ENCODE measurements around the gene ERO1A. TPM values are rescaled to one million over a fixed set of nuclear protein-coding genes. Genes with fewer than 3 reads are reported as not detected.

ERO1A gene
- total and polyA plus RNA-seq, 2 donors (not counting 1 experiment from before 2014, with no cell fraction given) = 34.5 to 64.9 TPM

GRCh38 chr14:52641745-52642144 lies 53.6 kb downstream of the ERO1A start:
- no peak for DNase-seq (ENCODE audit: low read depth in 2 of 2)
- no peaks in the 10 kb centered on the region for H3K79me2 ChIP-seq (ENCODE audit: control insufficient read depth, insufficient read depth, low read length)
- no peaks in the 10 kb centered on the region for H3K4me1 ChIP-seq (ENCODE audit: control insufficient read depth, extremely low read depth, insufficient read depth, low read length)
- H3K27ac ChIP-seq (ENCODE audit: insufficient read depth, low read length) = no peak overlapping the region
- H3K4me3 ChIP-seq (replicated peaks in 1 of 4; ENCODE audit: control extremely low read depth in 1 of 4, insufficient read depth in 1 of 4, low read depth in 3 of 4, low read length in 4 of 4) = no peak overlapping the region
- H3K9ac ChIP-seq (ENCODE audit: insufficient read depth, low read length) = no peak overlapping the region
- peaks cover 2% of the 10 kb centered on the region for H3K36me3 ChIP-seq (ENCODE audit: control insufficient read depth, insufficient read depth, low read length)
- H3K4me2 ChIP-seq (ENCODE audit: extremely low read depth, insufficient read depth, low read length) = no peak overlapping the region
- H3K9me3 ChIP-seq (ENCODE audit: control insufficient read depth, insufficient read depth, low read depth, low read length) = no peaks in the 10 kb centered on the region
- H2AFZ ChIP-seq (ENCODE audit: low read length) = no peak overlapping the region
- TF ChIP-seq EZH2 (IDR thresholded peaks at IDR 0.05; ENCODE audit: low read length, missing control alignments) = no peak
- TF ChIP-seq, protein P1, sequence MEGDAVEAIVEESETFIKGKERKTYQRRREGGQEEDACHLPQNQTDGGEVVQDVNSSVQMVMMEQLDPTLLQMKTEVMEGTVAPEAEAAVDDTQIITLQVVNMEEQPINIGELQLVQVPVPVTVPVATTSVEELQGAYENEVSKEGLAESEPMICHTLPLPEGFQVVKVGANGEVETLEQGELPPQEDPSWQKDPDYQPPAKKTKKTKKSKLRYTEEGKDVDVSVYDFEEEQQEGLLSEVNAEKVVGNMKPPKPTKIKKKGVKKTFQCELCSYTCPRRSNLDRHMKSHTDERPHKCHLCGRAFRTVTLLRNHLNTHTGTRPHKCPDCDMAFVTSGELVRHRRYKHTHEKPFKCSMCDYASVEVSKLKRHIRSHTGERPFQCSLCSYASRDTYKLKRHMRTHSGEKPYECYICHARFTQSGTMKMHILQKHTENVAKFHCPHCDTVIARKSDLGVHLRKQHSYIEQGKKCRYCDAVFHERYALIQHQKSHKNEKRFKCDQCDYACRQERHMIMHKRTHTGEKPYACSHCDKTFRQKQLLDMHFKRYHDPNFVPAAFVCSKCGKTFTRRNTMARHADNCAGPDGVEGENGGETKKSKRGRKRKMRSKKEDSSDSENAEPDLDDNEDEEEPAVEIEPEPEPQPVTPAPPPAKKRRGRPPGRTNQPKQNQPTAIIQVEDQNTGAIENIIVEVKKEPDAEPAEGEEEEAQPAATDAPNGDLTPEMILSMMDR (conservative IDR thresholded peaks at IDR 0.05 in 1 of 2, IDR thresholded peaks at IDR 0.05 in 1 of 2; ENCODE audit: low read depth in 1 of 2, low read length in 2 of 2) = no peak
- H3K27me3 ChIP-seq (ENCODE audit: control insufficient read depth, insufficient read depth, low read length) = no peaks in the 10 kb centered on the region
- H4K20me1 ChIP-seq (ENCODE audit: control insufficient read depth, extremely low read depth, insufficient read depth, low read length) = no peaks in the 10 kb centered on the region

DNA sequence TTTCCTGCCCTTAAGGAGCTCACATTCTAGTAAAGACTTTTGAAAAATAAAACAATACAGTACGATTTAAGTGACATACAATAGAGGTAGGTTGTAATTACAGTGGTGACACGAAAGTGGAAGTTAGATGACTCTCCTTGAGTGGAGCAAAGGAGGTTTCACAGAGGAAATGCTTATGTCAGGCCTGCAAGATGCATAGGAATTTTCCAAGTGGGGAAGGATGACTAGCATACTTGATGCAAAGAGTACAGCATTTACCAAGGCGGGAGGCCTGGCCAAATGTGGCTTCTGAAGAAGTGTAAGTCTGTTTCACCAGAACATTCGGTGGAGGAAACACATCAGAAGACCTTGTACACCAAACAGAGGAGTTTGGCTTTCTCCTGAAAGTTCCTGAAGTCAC lies 55.2 kb downstream of the ERO1A start:
- DNase-seq (ENCODE audit: low read depth in 2 of 2) = no peak
- H3K4me3 ChIP-seq (replicated peaks in 1 of 4; ENCODE audit: control extremely low read depth in 1 of 4, insufficient read depth in 1 of 4, low read depth in 3 of 4, low read length in 4 of 4) = no peak overlapping the region
- no peaks in the 10 kb centered on the region for H4K20me1 ChIP-seq (ENCODE audit: control insufficient read depth, extremely low read depth, insufficient read depth, low read length)
- TF ChIP-seq, protein P1 (conservative IDR thresholded peaks at IDR 0.05 in 1 of 2, IDR thresholded peaks at IDR 0.05 in 1 of 2; ENCODE audit: low read depth in 1 of 2, low read length in 2 of 2) = no peak
- TF ChIP-seq EZH2 (IDR thresholded peaks at IDR 0.05; ENCODE audit: low read length, missing control alignments) = no peak
- H3K36me3 ChIP-seq (ENCODE audit: control insufficient read depth, insufficient read depth, low read length) = peaks cover 2% of the 10 kb centered on the region
- H2AFZ ChIP-seq (ENCODE audit: low read length) = no peak overlapping the region
- H3K4me1 ChIP-seq (ENCODE audit: control insufficient read depth, extremely low read depth, insufficient read depth, low read length) = no peaks in the 10 kb centered on the region
- H3K9me3 ChIP-seq (ENCODE audit: control insufficient read depth, insufficient read depth, low read depth, low read length) = no peaks in the 10 kb centered on the region
- no peak overlapping the region for H3K27ac ChIP-seq (ENCODE audit: insufficient read depth, low read length)
- H3K4me2 ChIP-seq (ENCODE audit: extremely low read depth, insufficient read depth, low read length) = no peak overlapping the region
- no peaks in the 10 kb centered on the region for H3K27me3 ChIP-seq (ENCODE audit: control insufficient read depth, insufficient read depth, low read length)
- no peaks in the 10 kb centered on the region for H3K79me2 ChIP-seq (ENCODE audit: control insufficient read depth, insufficient read depth, low read length)
- H3K9ac ChIP-seq (ENCODE audit: insufficient read depth, low read length) = no peak overlapping the region

GRCh38 chr14:52619687-52620086 lies 75.7 kb downstream of the ERO1A start:
- Histone ChIP-seq H3K36me3 (ENCODE audit: control insufficient read depth, insufficient read depth, low read length) (no peaks in the 10 kb centered on the region), H3K4me3 (replicated peaks in 1 of 4; ENCODE audit: control extremely low read depth in 1 of 4, insufficient read depth in 1 of 4, low read depth in 3 of 4, low read length in 4 of 4) (no peak overlapping the region), H3K27me3 (ENCODE audit: control insufficient read depth, insufficient read depth, low read length) (no peaks in the 10 kb centered on the region), H3K4me1 (ENCODE audit: control insufficient read depth, extremely low read depth, insufficient read depth, low read length) (no peaks in the 10 kb centered on the region), H3K79me2 (ENCODE audit: control insufficient read depth, insufficient read depth, low read length) (no peaks in the 10 kb centered on the region), H3K27ac (ENCODE audit: insufficient read depth, low read length) (no peak overlapping the region), H4K20me1 (ENCODE audit: control insufficient read depth, extremely low read depth, insufficient read depth, low read length) (no peaks in the 10 kb centered on the region), H2AFZ (ENCODE audit: low read length) (no peak overlapping the region), H3K9ac (ENCODE audit: insufficient read depth, low read length) (no peak overlapping the region), H3K4me2 (ENCODE audit: extremely low read depth, insufficient read depth, low read length) (no peak overlapping the region), H3K9me3 (ENCODE audit: control insufficient read depth, insufficient read depth, low read depth, low read length) (no peaks in the 10 kb centered on the region)
- no peak for TF ChIP-seq EZH2 (IDR thresholded peaks at IDR 0.05; ENCODE audit: low read length, missing control alignments)
- TF ChIP-seq, protein P1 (conservative IDR thresholded peaks at IDR 0.05 in 1 of 2, IDR thresholded peaks at IDR 0.05 in 1 of 2; ENCODE audit: low read depth in 1 of 2, low read length in 2 of 2) = no peak
- DNase-seq (ENCODE audit: low read depth in 2 of 2) = no peak
